ENCODE results near the gene NHLRC2. TPM values are rescaled to one million over a fixed set of nuclear protein-coding genes. Genes with fewer than 3 reads are reported as not detected.
"Not testable (repeated sequence)": the region's sequence is repeated elsewhere in the genome, so short reads cannot be mapped to it uniquely, and the experiment has no call there.

NHLRC2 gene
- total and polyA plus RNA-seq, 8 donors = 2.8 to 112 (median 16.4) TPM

- 18 to 47% (median 30%) methylated on average over 2 of the region's 2 CpGs for WGBS, 5 donors
- Histone ChIP-seq H3K9me3 (no peaks in the 10 kb centered on the region), H3K36me3 (no peaks in the 10 kb centered on the region), H3K27ac (no peak overlapping the region), H3K4me3 (no peak overlapping the region), H3K4me1 (no peaks in the 10 kb centered on the region), H3K27me3 (no peaks in the 10 kb centered on the region)
- DNase-seq = no peak
- intact Hi-C loops (cut with DNase I; ENCODE audit: low total_unique reads) = no loop called here
- TF ChIP-seq, protein P1, sequence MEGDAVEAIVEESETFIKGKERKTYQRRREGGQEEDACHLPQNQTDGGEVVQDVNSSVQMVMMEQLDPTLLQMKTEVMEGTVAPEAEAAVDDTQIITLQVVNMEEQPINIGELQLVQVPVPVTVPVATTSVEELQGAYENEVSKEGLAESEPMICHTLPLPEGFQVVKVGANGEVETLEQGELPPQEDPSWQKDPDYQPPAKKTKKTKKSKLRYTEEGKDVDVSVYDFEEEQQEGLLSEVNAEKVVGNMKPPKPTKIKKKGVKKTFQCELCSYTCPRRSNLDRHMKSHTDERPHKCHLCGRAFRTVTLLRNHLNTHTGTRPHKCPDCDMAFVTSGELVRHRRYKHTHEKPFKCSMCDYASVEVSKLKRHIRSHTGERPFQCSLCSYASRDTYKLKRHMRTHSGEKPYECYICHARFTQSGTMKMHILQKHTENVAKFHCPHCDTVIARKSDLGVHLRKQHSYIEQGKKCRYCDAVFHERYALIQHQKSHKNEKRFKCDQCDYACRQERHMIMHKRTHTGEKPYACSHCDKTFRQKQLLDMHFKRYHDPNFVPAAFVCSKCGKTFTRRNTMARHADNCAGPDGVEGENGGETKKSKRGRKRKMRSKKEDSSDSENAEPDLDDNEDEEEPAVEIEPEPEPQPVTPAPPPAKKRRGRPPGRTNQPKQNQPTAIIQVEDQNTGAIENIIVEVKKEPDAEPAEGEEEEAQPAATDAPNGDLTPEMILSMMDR (IDR thresholded peaks at IDR 0.05) = no peak
- TF ChIP-seq POLR2AphosphoS5 (IDR thresholded peaks at IDR 0.05) = no peak
These were observed 28.7 kb upstream of the NHLRC2 start for GRCh38 chr10:113825791-113826190.

DNA sequence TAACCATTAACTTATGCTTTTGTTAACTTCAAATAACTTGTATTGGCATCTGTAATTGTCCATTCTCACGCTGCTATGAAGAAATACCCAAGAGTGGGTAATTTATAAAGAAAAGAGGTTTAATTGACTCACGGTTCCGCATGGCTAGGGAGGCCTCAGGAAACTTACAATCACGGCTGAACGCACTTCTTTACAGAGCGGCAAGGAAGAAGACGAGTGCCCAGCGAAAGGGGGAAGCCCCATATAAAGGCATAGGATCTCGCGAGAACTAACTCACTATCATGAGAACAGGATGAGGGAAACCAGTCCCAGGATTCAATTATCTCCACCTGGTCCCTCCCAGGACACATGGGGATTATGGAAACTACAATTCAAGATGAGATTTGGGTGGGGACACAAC lies 25.9 kb upstream of the NHLRC2 start:
- H3K9me3 ChIP-seq; DNase-seq; H3K27ac ChIP-seq; H3K27me3 ChIP-seq; H3K36me3 ChIP-seq; H3K4me3 ChIP-seq; intact Hi-C loops (cut with DNase I; ENCODE audit: low total_unique reads); H3K4me1 ChIP-seq: not testable (repeated sequence)
- WGBS, 5 donors = 90 to 96% (median 94%) methylated on average over 10 of the region's 10 CpGs

DNA sequence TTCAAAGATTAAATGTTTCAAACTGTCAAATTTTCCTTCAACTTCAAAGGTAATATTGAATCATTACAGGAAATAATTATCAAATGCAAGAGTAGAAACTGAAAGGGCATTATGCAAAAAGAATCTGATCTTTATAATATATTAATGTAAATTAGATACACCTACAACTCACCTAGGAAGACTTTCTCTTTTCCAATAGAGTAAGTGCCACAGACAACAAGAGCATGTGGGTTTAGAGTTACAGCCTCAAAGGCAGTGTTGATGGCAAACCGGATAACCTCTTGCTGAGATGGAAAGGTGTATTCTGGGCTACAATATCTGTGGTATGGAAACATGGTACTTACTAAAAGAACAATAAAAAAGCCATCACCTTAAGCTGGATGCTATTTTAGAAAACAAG lies 12.3 kb upstream of the NHLRC2 start:
- Histone ChIP-seq H3K27ac (no peak overlapping the region), H3K36me3 (peaks cover 3 to 55% (median 43%) of the 10 kb centered on the region in 4 donors), H3K9me3 (no peaks in the 10 kb centered on the region), H3K27me3 (no peaks in the 10 kb centered on the region), H3K4me3 (no peak overlapping the region), H3K4me1 (no peaks in the 10 kb centered on the region)
- TF ChIP-seq POLR2AphosphoS5 (IDR thresholded peaks at IDR 0.05) (no peak), EP300 (IDR thresholded peaks at IDR 0.05) (no peak), POLR2A (IDR thresholded peaks at IDR 0.05) (no peak)
- TF ChIP-seq, protein P1 (IDR thresholded peaks at IDR 0.05) = no peak
- intact Hi-C loops (cut with DNase I; ENCODE audit: low total_unique reads) = no loop called here
- DNase-seq = no peak
- 30 to 63% (median 46%) methylated on average over 1 of the region's 1 CpG for WGBS, 5 donors

DNA sequence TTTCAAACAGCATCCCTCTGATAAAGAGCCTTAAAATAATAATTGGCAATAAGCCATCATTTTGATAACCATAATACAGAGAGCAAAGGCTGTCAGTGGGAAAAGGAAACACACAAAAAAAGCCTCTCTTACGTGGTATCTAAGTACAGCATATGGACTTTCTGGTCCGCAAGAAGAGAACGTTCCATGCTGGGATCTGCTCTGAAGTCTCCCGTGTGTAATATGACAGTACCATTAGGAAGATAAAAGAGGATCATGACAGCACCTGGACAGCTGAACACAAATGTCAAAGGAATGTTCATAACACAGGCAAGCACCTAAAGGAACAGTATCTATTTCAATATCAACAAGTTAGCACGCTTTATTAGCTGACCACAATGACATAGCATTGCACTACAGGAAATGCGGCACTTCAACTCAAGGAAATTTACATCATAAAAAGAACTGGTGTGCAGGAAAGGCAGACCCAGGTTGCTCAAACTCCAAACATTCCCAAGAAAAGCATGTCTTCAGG lies 10.4 kb upstream of the NHLRC2 start:
- DNase-seq = no peak
- no peak overlapping the region for H3K4me3 ChIP-seq
- H3K36me3 ChIP-seq = peaks cover 3 to 52% (median 43%) of the 10 kb centered on the region in 4 donors
- H3K27me3 ChIP-seq = no peaks in the 10 kb centered on the region
- no peaks in the 10 kb centered on the region for H3K9me3 ChIP-seq
- 58 to 67% (median 63%) methylated on average over 6 of the region's 6 CpGs for WGBS, 5 donors
- H3K27ac ChIP-seq = no peak overlapping the region
- H3K4me1 ChIP-seq = peaks cover 0 to 14% (median 0%) of the 10 kb centered on the region in 4 donors
- intact Hi-C loops (cut with DNase I; ENCODE audit: low total_unique reads) = no loop called here
- TF ChIP-seq, protein P1 (IDR thresholded peaks at IDR 0.05) = no peak
- TF ChIP-seq POLR2A (IDR thresholded peaks at IDR 0.05) = no peak
- no peak for TF ChIP-seq EP300 (IDR thresholded peaks at IDR 0.05)
- no peak for TF ChIP-seq POLR2AphosphoS5 (IDR thresholded peaks at IDR 0.05)

- Histone ChIP-seq H3K9me3 (no peaks in the 10 kb centered on the region), H3K27me3 (no peaks in the 10 kb centered on the region), H3K36me3 (peaks cover 3 to 39% (median 30%) of the 10 kb centered on the region in 4 donors), H3K27ac (no peak overlapping the region), H3K4me3 (no peak overlapping the region), H3K4me1 (peaks cover 0 to 28% (median 0%) of the 10 kb centered on the region in 4 donors)
- intact Hi-C loops (cut with DNase I; ENCODE audit: low total_unique reads) = no loop called here
- TF ChIP-seq POLR2AphosphoS5 (IDR thresholded peaks at IDR 0.05) (no peak), POLR2A (IDR thresholded peaks at IDR 0.05) (no peak), EP300 (IDR thresholded peaks at IDR 0.05) (no peak)
- TF ChIP-seq, protein P1 (IDR thresholded peaks at IDR 0.05) = no peak
- DNase-seq = no peak
- WGBS, 5 donors = 84 to 95% (median 92%) methylated on average over 2 of the region's 2 CpGs
These were observed 8.4 kb upstream of the NHLRC2 start for GRCh38 chr10:113846036-113846435.

Measured in stomach (tissue), 9 donors.